Measurements from ENCODE around the gene ASB18. TPM values are rescaled to one million over a fixed set of nuclear protein-coding genes. Genes with fewer than 3 reads are reported as not detected.

Gene ASB18
- total and polyA plus RNA-seq, 4 donors: not detected

GRCh38 chr2:236241181-236242056 is 22.8 kb downstream of the ASB18 start:
- Histone ChIP-seq H3K9ac (ENCODE audit: low read depth in 1 of 2, low read length in 2 of 2) (no peak overlapping the region), H3K9me3 (ENCODE audit: control insufficient read depth in 4 of 4, low read length in 3 of 4) (no peaks in the 10 kb centered on the region), H3K4me1 (ENCODE audit: control insufficient read depth in 4 of 4, insufficient read depth in 4 of 4, low read length in 3 of 4) (peaks cover 0 to 2% (median 0%) of the 10 kb centered on the region in 4 donors), H3K4me3 (ENCODE audit: low read depth in 1 of 3, low read length in 3 of 3) (no peak overlapping the region), H3K27ac (ENCODE audit: low read depth in 1 of 2, low read length in 2 of 2) (no peak overlapping the region), H3K27me3 (ENCODE audit: control insufficient read depth in 4 of 4, insufficient read depth in 4 of 4, low read length in 3 of 4) (peaks cover 2 to 8% (median 5%) of the 10 kb centered on the region in 4 donors), H3K36me3 (ENCODE audit: control insufficient read depth in 4 of 4, insufficient read depth in 3 of 4, low read depth in 1 of 4, low read length in 3 of 4) (no peaks in the 10 kb centered on the region)
- TF ChIP-seq ATF3 (IDR thresholded peaks at IDR 0.05): no peak
- TF ChIP-seq HNF4A (conservative IDR thresholded peaks at IDR 0.05): no peak
- TF ChIP-seq EGR1 (IDR thresholded peaks at IDR 0.05; ENCODE audit: low read depth in 2 of 2): no peak
- no peak for TF ChIP-seq JUND (IDR thresholded peaks at IDR 0.05)
- TF ChIP-seq HNF4G (IDR thresholded peaks at IDR 0.05): no peak
- TF ChIP-seq NR2F2 (IDR thresholded peaks at IDR 0.05): no peak
- TF ChIP-seq CTCF (IDR thresholded peaks at IDR 0.05; ENCODE audit: low read depth, low read length, missing input control): no peak
- TF ChIP-seq GABPA (IDR thresholded peaks at IDR 0.05 in 1 of 2, conservative IDR thresholded peaks at IDR 0.05 in 1 of 2): no peak
- TF ChIP-seq FOXA2 (IDR thresholded peaks at IDR 0.05): no peak
- no peak for TF ChIP-seq SP1 (IDR thresholded peaks at IDR 0.05)
- no peak for TF ChIP-seq MAX (IDR thresholded peaks at IDR 0.05)
- no peak for TF ChIP-seq REST (IDR thresholded peaks at IDR 0.05)
- no peak for TF ChIP-seq RXRA (IDR thresholded peaks at IDR 0.05)
- no peak for TF ChIP-seq ZBTB33 (IDR thresholded peaks at IDR 0.05)
- TF ChIP-seq RAD21 (IDR thresholded peaks at IDR 0.05): no peak
- TF ChIP-seq TAF1 (conservative IDR thresholded peaks at IDR 0.05): no peak
- no peak for DNase-seq (ENCODE audit: low spot score)
- 72% methylated on average over 13 of the region's 13 CpGs for WGBS
